Measurements from ENCODE around the gene CLEC2A. TPM values are rescaled to one million over a fixed set of nuclear protein-coding genes. Genes with fewer than 3 reads are reported as not detected.
"Not testable (repeated sequence)": the region's sequence is repeated elsewhere in the genome, so short reads cannot be mapped to it uniquely, and the experiment has no call there.

CLEC2A gene
- total RNA-seq, 1 donor, result not detected

GRCh38 chr12:9975614-9976013, 43.4 kb upstream of the CLEC2A start:
- no peaks in the 10 kb centered on the region for H4K20me1 ChIP-seq (ENCODE audit: insufficient read depth, low read length)
- H2AFZ ChIP-seq (ENCODE audit: low read length), result no peak overlapping the region
- no peaks in the 10 kb centered on the region for H3K36me3 ChIP-seq (ENCODE audit: insufficient read depth, low read length)
- no peaks in the 10 kb centered on the region for H3K79me2 ChIP-seq (ENCODE audit: insufficient read depth, low read length)
- H3K4me3 ChIP-seq (ENCODE audit: insufficient read depth, low read length), result no peak overlapping the region
- H3K27me3 ChIP-seq (ENCODE audit: insufficient read depth, low read length), result no peaks in the 10 kb centered on the region
- no peak overlapping the region for H3K4me2 ChIP-seq (ENCODE audit: insufficient read depth, low read length)
- H3K9me3 ChIP-seq (ENCODE audit: low read depth, low read length), result no peaks in the 10 kb centered on the region
- H3K27ac ChIP-seq (ENCODE audit: low read depth, low read length), result no peak overlapping the region
- peak; percentile 29 for DNase-seq (ENCODE audit: insufficient read length, low spot score, missing footprints)
- no peaks in the 10 kb centered on the region for H3K4me1 ChIP-seq (ENCODE audit: insufficient read depth, low read length)
- TF ChIP-seq CTCF (IDR thresholded peaks at IDR 0.05; ENCODE audit: extremely low read depth, low read depth, low read length), result no peak

GRCh38 chr12:9974731-9975130, 42.6 kb upstream of the CLEC2A start:
- H3K79me2 ChIP-seq (ENCODE audit: insufficient read depth, low read length); H3K36me3 ChIP-seq (ENCODE audit: insufficient read depth, low read length); H2AFZ ChIP-seq (ENCODE audit: low read length); H3K4me3 ChIP-seq (ENCODE audit: insufficient read depth, low read length); DNase-seq (ENCODE audit: insufficient read length, low spot score, missing footprints); H3K4me1 ChIP-seq (ENCODE audit: insufficient read depth, low read length); H3K27ac ChIP-seq (ENCODE audit: low read depth, low read length); H4K20me1 ChIP-seq (ENCODE audit: insufficient read depth, low read length); H3K9me3 ChIP-seq (ENCODE audit: low read depth, low read length); H3K4me2 ChIP-seq (ENCODE audit: insufficient read depth, low read length); H3K27me3 ChIP-seq (ENCODE audit: insufficient read depth, low read length): not testable (repeated sequence)

- no peak for DNase-seq (ENCODE audit: insufficient read length, low spot score, missing footprints)
- no peak overlapping the region for H3K27ac ChIP-seq (ENCODE audit: low read depth, low read length)
- H2AFZ ChIP-seq (ENCODE audit: low read length), result no peak overlapping the region
- H3K79me2 ChIP-seq (ENCODE audit: insufficient read depth, low read length), result no peaks in the 10 kb centered on the region
- no peaks in the 10 kb centered on the region for H4K20me1 ChIP-seq (ENCODE audit: insufficient read depth, low read length)
- no peak for TF ChIP-seq CTCF (IDR thresholded peaks at IDR 0.05; ENCODE audit: extremely low read depth, low read depth, low read length)
- no peak overlapping the region for H3K4me3 ChIP-seq (ENCODE audit: insufficient read depth, low read length)
- H3K4me1 ChIP-seq (ENCODE audit: insufficient read depth, low read length), result no peaks in the 10 kb centered on the region
- H3K27me3 ChIP-seq (ENCODE audit: insufficient read depth, low read length), result no peaks in the 10 kb centered on the region
- H3K36me3 ChIP-seq (ENCODE audit: insufficient read depth, low read length), result no peaks in the 10 kb centered on the region
- no peaks in the 10 kb centered on the region for H3K9me3 ChIP-seq (ENCODE audit: low read depth, low read length)
- H3K4me2 ChIP-seq (ENCODE audit: insufficient read depth, low read length), result no peak overlapping the region
These were observed 41.8 kb upstream of the CLEC2A start for GRCh38 chr12:9973949-9974348.

GRCh38 chr12:9971181-9971580, 39.0 kb upstream of the CLEC2A start, which contains the start of gene CLEC12A:
TSS of gene CLEC12A (plus strand) at chr12:9971409. CDS start at chr12:9971597, 188 bp downstream.
- Histone ChIP-seq H3K36me3 (ENCODE audit: insufficient read depth, low read length) (no peaks in the 10 kb centered on the region), H3K9me3 (ENCODE audit: low read depth, low read length) (no peaks in the 10 kb centered on the region), H3K27ac (ENCODE audit: low read depth, low read length) (no peak within 1 kb of the TSS), H3K4me1 (ENCODE audit: insufficient read depth, low read length) (no peaks in the 10 kb centered on the region), H3K27me3 (ENCODE audit: insufficient read depth, low read length) (no peaks in the 10 kb centered on the region), H3K79me2 (ENCODE audit: insufficient read depth, low read length) (no peaks in the 10 kb centered on the region), H3K4me3 (ENCODE audit: insufficient read depth, low read length) (no peak within 1 kb of the TSS), H2AFZ (ENCODE audit: low read length) (no peak within 1 kb of the TSS), H3K4me2 (ENCODE audit: insufficient read depth, low read length) (no peak within 1 kb of the TSS), H4K20me1 (ENCODE audit: insufficient read depth, low read length) (no peaks in the 10 kb centered on the region)
- DNase-seq (ENCODE audit: insufficient read length, low spot score, missing footprints), result no peak
- no peak for TF ChIP-seq CTCF (IDR thresholded peaks at IDR 0.05; ENCODE audit: extremely low read depth, low read depth, low read length)
